MCF 10A (cell line): ENCODE data around the gene KLRC1. TPM values are rescaled to one million over a fixed set of nuclear protein-coding genes. Genes with fewer than 3 reads are reported as not detected.

Source experiments
- BruUV-seq: library from RNA; stranded (reverse); fragments of 400-500 nt; replicated peaks from 2 replicates; lab custom pipeline; 2021; lab: Mats Ljungman, UMichigan
- CTCF ChIA-PET: fragments of 300-600 bp; sonication (Branson Sonifier 250); formaldehyde crosslinking; extraction: SDS; loops from one replicate; lab custom pipeline; 2021; ENCODE audit warnings: antibody characterized with exemption, inconsistent platforms; lab: Yijun Ruan, JAX
- POLR2A ChIA-PET: fragments of 300-600, 350-650 bp; sonication (Branson Sonifier 250); formaldehyde crosslinking; extraction: SDS; loops from one replicate; lab custom pipeline; 2020; ENCODE audit warnings: antibody characterized with exemption, inconsistent platforms; lab: Yijun Ruan, JAX
- DNase-seq: peaks from one replicate; pipeline ENCODE4 v3.0.0-alpha.2; 2018; ENCODE audit not compliant: unreplicated experiment
- H3K27ac Mint-ChIP-seq: one replicate; pipeline ENCODE4 v1.8.0; 2022; ENCODE audit warnings: mild to moderate bottlenecking, low read depth, mixed read lengths; ENCODE audit not compliant: unreplicated experiment
- H3K27me3 Mint-ChIP-seq: one replicate; pipeline ENCODE4 v1.8.0; 2022; ENCODE audit warnings: mixed read lengths; ENCODE audit not compliant: insufficient read depth, unreplicated experiment
- H3K36me3 Mint-ChIP-seq: one replicate; pipeline ENCODE4 v1.8.0; 2022; ENCODE audit warnings: mild to moderate bottlenecking, moderate library complexity, mixed read lengths; ENCODE audit not compliant: insufficient read depth, unreplicated experiment
- H3K4me1 Mint-ChIP-seq: one replicate; pipeline ENCODE4 v1.8.0; 2022; ENCODE audit warnings: mixed read lengths; ENCODE audit not compliant: insufficient read depth, unreplicated experiment
- H3K4me3 Mint-ChIP-seq: one replicate; pipeline ENCODE4 v1.8.0; 2022; ENCODE audit warnings: mild to moderate bottlenecking, moderate library complexity, mixed read lengths; ENCODE audit not compliant: unreplicated experiment
- H3K9me3 Mint-ChIP-seq: one replicate; pipeline ENCODE4 v1.8.0; 2022; ENCODE audit warnings: mixed read lengths; ENCODE audit not compliant: unreplicated experiment
- CTCF ChIP-seq: fragments of 200-600 bp; IDR thresholded peaks from one replicate; pipeline ENCODE4 v1.8.0; 2022; ENCODE audit warnings: antibody characterized with exemption, mild to moderate bottlenecking; ENCODE audit not compliant: unreplicated experiment
- intact Hi-C: fragments of 100-400 bp; cut with micrococcal nuclease; formaldehyde crosslinking; loops from 2 replicates; pipeline ENCODE4 v1.14.1; 2022
- total RNA-seq: library from RNA; stranded (reverse); gene quantifications from 2 replicates; pipeline ENCODE4 v1.2.3, GENCODE V29; 2022

KLRC1 gene
- total RNA-seq, 1 experiment from 2014 or later = not detected

- no peak for DNase-seq
- H3K27ac Mint-ChIP-seq = no peak overlapping the region
- no TSS peak for BruUV-seq
- TF ChIP-seq CTCF = no peak
- H3K36me3 Mint-ChIP-seq = peaks cover 8% of the 10 kb centered on the region
- no peaks in the 10 kb centered on the region for H3K9me3 Mint-ChIP-seq
- ChIA-PET CTCF (interaction anchor here (0.7 to 1.1 kb wide), 2 partner anchors 153 to 765 kb away, joined by 3 to 4 read pairs; partner anchors contain the start of gene SMIM10L1), POLR2A (interaction anchor here (1.0 kb wide), 1 partner anchor 33 kb away, joined by 4 read pairs; no protein-coding TSS in a partner anchor)
- no peaks in the 10 kb centered on the region for H3K4me1 Mint-ChIP-seq
- intact Hi-C loops = no loop called here
- H3K4me3 Mint-ChIP-seq = no peak overlapping the region
- H3K27me3 Mint-ChIP-seq = no peaks in the 10 kb centered on the region
Measured at GRCh38 chr12:10406725-10407124, 46.5 kb downstream of the KLRC1 start.

- intact Hi-C loops = no loop called here
- H3K36me3 Mint-ChIP-seq = peaks cover 8% of the 10 kb centered on the region
- no peaks in the 10 kb centered on the region for H3K27me3 Mint-ChIP-seq
- peaks cover 2% of the 10 kb centered on the region for H3K4me1 Mint-ChIP-seq
- ChIA-PET CTCF (no interaction called here), POLR2A (interaction anchor here (0.6 to 2.0 kb wide), 3 partner anchors 12 to 40 kb away, joined by 3 to 11 read pairs (median 4); partner anchors contain the start of gene KLRC3)
- DNase-seq = no peak
- no peaks in the 10 kb centered on the region for H3K9me3 Mint-ChIP-seq
- TF ChIP-seq CTCF = no peak
- no peak overlapping the region for H3K4me3 Mint-ChIP-seq
- no TSS peak for BruUV-seq
- no peak overlapping the region for H3K27ac Mint-ChIP-seq
Measured at GRCh38 chr12:10405294-10405693, 47.9 kb downstream of the KLRC1 start.

- no peak overlapping the region for H3K4me3 Mint-ChIP-seq
- no peak overlapping the region for H3K27ac Mint-ChIP-seq
- H3K4me1 Mint-ChIP-seq = peaks cover 5% of the 10 kb centered on the region
- intact Hi-C loops = no loop called here
- ChIA-PET POLR2A (interaction anchor here (1.1 to 2.0 kb wide), 2 partner anchors 11 to 40 kb away, joined by 4 to 11 read pairs; no protein-coding TSS in a partner anchor), CTCF (no interaction called here)
- no peak for TF ChIP-seq CTCF
- H3K36me3 Mint-ChIP-seq = peaks cover 8% of the 10 kb centered on the region
- BruUV-seq = no TSS peak
- H3K27me3 Mint-ChIP-seq = no peaks in the 10 kb centered on the region
- no peak for DNase-seq
- no peaks in the 10 kb centered on the region for H3K9me3 Mint-ChIP-seq
Measured at GRCh38 chr12:10404798-10405197, 48.4 kb downstream of the KLRC1 start.

- Mint-ChIP-seq H3K4me1 (peaks cover 13% of the 10 kb centered on the region), H3K9me3 (no peaks in the 10 kb centered on the region), H3K36me3 (peaks cover 9% of the 10 kb centered on the region), H3K27ac (no peak overlapping the region), H3K27me3 (no peaks in the 10 kb centered on the region), H3K4me3 (no peak overlapping the region)
- ChIA-PET POLR2A (interaction anchor here (1.2 kb wide), 1 partner anchor 8 kb away, joined by 4 read pairs; no protein-coding TSS in a partner anchor), CTCF (no interaction called here)
- no peak for TF ChIP-seq CTCF
- no TSS peak for BruUV-seq
- intact Hi-C loops = no loop called here
- no peak for DNase-seq
Measured at GRCh38 chr12:10400829-10401228, 52.3 kb downstream of the KLRC1 start.
